ENCODE data around the gene LTC4S.

LTC4S gene

GRCh38 chr5:179792612-179793467, 946 bp upstream of the LTC4S start:
- FAIRE-seq (no peak), DNase-seq (ENCODE audit: extremely low spot score, insufficient read length, low read depth) (no peak)

DNA sequence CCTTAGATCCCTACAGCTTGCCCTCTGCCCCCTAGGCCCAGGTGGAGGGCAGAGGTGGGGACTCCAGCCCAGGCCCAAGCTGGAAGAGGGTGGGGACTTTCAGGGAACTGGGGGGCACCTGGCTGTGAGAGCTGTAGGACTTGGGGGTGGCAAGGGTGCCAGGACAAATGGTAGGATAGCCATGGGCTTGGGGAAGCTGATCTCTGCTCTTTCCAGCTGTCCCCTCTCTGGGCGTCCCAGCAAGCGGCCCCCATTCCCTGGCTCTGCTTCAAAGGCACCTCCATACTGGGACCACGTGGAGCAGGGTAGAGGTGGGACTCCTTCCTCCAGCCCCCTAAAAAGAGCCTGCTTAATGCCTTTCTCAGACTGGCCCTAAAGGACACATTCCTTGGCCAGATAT, 385 bp downstream of the LTC4S start:
- FAIRE-seq (no peak), DNase-seq (ENCODE audit: extremely low spot score, insufficient read length, low read depth) (no peak)

- no peak for FAIRE-seq
- DNase-seq (ENCODE audit: extremely low spot score, insufficient read length, low read depth): no peak
Observed at GRCh38 chr5:179794575-179794974, 789 bp downstream of the LTC4S start.

DNA sequence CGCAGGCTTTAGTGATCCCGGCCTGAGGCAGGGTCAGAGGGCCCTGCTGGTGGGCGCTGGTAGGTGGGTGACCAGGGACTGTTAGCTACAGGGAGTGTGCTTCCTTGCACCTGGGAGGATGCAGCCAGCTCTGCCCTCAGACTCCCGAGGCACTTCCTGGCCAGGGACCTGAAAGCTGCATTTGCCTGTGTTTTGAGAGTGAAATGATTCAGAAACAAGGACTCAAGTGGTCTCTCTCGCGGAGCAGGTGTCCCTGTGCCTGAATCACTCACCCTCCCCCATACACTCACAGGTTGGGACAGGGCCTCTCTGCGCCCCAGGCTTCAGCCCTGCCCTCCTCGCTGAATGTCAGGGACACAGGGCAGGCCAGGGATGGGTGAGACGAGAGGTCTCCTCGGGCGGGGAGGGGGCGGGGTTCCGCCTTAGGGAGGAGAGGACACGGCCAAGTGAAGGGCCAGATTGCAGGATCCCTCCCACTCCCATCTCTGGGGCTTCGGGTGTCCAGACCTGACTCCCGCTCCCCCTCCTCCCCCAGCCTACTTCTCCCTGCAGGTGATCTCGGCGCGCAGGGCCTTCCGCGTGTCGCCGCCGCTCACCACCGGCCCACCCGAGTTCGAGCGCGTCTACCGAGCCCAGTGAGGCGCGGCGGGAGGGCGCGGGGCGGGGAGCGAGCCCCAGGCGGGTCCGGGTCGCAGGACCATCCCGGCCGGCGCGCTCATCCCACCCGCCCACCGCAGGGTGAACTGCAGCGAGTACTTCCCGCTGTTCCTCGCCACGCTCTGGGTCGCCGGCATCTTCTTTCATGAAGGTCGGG, 1.5 kb downstream of the LTC4S start:
- FAIRE-seq (no peak), DNase-seq (ENCODE audit: extremely low spot score, insufficient read length, low read depth) (no peak)

DNA sequence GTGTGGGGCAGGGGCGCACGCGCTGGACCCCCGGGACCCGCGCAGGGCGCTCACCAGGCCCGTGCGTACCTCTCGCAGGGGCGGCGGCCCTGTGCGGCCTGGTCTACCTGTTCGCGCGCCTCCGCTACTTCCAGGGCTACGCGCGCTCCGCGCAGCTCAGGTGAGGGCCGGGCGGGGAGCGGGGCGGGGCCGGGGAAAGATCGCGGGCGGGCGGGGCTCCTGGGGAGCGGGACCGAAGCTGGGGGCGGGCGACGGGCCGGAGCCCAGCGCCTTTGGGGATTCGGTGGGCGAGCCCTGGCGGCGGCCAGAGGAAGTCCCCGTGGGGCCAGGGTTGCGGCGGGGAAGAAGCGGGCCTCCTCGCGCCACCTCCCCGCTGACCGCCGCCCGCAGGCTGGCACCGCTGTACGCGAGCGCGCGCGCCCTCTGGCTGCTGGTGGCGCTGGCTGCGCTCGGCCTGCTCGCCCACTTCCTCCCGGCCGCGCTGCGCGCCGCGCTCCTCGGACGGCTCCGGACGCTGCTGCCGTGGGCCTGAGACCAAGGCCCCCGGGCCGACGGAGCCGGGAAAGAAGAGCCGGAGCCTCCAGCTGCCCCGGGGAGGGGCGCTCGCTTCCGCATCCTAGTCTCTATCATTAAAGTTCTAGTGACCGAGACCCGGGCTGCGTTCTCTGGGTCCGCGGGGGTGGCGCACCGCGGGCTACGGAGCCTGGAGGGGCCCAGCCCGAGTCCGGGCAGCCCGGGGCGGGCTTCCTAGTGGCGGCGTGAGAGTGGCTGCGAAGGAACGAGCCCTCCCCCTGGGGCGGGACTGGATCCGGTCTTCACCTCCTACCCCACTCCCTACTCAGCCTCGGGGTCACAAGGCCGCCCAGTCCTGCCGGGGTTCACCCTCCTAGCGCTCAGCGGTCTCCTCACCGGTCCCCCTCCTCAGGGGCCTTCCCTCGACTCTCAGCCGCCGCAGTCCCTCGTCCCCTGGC, 2.4 kb downstream of the LTC4S start:
- peak; percentile 59 for DNase-seq (ENCODE audit: extremely low spot score, insufficient read length, low read depth)
- FAIRE-seq: peak; percentile 90

DNA sequence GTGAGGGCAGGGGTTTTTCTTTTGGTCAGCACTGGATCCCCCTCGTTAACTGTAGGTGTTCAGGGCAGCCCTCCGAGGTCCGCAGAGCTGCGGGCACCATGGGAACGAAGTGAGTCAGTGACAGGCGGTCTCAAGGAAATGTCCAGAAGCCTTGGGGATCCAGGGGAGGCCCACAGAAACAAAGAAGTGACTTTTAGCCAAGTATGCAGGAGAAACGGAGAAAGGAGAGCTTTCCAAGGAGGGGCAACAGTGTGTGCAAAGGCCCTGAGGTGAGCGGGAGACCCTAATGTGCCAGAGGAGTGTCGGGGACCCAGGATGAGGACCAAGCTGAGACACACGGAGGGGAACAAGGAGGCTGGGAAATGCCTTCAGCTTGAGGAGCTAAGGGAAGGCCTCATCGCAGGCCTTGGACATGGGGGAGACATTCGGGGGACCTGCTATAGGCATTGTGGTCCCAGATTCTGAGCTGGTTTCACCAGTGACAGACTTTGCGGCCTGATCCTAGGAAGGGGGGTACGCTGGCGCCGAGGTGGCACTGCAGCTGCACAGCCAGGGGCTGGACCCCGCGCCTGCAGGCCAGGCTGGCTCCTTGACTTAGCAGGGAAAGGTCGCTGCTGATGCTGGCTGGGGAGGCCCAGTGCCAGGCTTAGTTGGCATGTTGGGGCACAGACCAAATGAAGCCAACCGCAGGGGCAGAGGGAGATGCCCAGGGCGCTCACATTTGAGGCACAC, 3.3 kb downstream of the LTC4S start:
- no peak for FAIRE-seq
- DNase-seq (ENCODE audit: extremely low spot score, insufficient read length, low read depth): no peak

GRCh38 chr5:179797741-179798140, 4.0 kb downstream of the LTC4S start:
- no peak for FAIRE-seq
- no peak for DNase-seq (ENCODE audit: extremely low spot score, insufficient read length, low read depth)

- FAIRE-seq: no peak
Observed at GRCh38 chr5:179798144-179798770, 4.5 kb downstream of the LTC4S start.

DNA sequence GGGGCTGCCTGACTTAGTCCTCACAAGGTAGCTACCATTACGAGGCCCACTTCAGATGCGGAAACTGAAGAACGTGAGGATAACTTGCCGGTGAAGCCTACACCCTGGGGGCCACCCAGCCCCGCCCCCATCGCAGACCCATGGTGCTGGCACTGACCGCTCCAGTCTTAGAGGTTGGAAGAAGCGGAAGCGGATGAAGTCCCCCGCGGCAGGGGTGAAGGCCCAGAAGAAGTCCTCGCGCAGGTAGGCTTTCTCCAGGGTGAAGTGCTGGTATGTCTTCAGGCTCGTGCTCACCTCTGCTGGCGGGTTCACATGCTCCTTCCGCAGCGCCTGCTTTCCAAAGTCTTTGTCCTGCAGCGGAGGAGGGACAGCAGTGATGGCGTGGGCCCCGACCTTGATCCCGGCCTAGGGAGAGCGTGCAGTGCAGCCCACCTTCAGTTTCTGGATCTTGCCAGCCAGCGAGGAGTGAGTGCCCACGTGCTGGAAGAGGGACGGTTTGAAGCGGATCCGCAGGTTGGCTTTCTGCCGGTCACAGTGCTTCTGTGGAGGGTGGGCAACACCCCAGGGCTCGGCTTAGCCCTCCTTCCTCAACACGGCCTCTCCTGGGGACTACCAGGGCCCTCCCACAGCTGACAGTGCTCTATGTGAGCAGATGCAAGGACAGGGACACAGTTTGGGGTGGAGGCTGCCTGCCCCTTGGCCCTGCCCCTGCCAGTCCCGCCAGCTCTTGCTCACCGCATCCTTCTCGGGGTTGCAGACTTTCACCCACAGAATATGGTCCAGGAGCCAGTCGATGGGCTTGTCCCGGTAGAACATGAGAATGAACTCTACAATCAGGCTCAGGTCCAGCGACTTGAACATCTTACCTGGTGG, 5.2 kb downstream of the LTC4S start:
- DNase-seq (ENCODE audit: extremely low spot score, insufficient read length, low read depth) (no peak), FAIRE-seq (no peak)

More at GRCh38 chr5:179798144-179798770, 4.5 kb downstream of the LTC4S start:
- DNase-seq (ENCODE audit: extremely low spot score, insufficient read length, low read depth): no peak

DNA sequence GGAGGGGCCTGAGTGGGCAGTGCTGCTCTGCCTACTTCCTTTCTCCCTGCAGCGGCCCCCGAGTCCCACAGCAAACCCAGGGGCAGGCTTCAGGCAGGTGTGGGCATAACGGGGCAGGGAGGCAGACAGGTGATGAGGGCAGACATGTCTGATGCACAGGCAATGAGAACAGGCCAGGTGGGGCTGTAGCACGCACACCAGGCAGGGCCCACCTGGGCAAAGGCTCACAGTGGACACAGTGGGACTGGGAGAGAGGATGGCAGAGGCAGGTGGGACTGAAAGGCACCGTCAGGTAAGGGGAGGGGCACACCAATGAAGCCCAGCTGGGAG, 5.8 kb downstream of the LTC4S start:
- DNase-seq (ENCODE audit: extremely low spot score, insufficient read length, low read depth): no peak

GRCh38 chr5:179800071-179800695, 6.4 kb downstream of the LTC4S start:
- FAIRE-seq (no peak), DNase-seq (ENCODE audit: extremely low spot score, insufficient read length, low read depth) (no peak)

More for the DNA sequence above, 5.8 kb downstream of the LTC4S start:
- no peak for FAIRE-seq

DNA sequence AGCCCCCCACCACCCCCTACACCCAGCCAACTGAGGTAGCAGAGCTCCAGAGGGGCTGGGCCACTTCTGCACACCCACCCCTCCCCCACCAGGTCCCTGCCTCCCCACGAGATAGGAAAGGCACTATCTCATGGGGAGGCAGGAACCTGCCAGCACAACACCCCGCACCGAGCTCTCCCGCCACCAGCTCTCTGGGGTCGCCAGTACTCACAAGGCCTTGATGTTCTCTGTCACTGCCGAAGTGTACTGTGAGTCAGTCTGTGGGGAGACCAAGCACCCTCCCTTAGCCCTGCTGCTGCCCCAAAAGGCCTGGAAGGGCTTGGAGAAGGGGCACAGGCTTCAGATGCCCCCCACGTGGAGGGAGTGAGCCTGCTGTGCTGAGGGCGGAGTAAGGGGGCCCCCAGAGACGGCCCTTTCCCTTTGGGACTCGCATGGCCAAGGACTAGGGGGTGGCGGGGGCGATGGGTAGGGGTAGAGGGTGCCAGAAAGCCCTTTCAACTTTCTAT, 7.0 kb downstream of the LTC4S start:
- FAIRE-seq: no peak
- no peak for DNase-seq (ENCODE audit: extremely low spot score, insufficient read length, low read depth)

GRCh38 chr5:179801304-179802206, 7.8 kb downstream of the LTC4S start:
- FAIRE-seq (peak; percentile 78), DNase-seq (ENCODE audit: extremely low spot score, insufficient read length, low read depth) (peak; percentile 62)

DNA sequence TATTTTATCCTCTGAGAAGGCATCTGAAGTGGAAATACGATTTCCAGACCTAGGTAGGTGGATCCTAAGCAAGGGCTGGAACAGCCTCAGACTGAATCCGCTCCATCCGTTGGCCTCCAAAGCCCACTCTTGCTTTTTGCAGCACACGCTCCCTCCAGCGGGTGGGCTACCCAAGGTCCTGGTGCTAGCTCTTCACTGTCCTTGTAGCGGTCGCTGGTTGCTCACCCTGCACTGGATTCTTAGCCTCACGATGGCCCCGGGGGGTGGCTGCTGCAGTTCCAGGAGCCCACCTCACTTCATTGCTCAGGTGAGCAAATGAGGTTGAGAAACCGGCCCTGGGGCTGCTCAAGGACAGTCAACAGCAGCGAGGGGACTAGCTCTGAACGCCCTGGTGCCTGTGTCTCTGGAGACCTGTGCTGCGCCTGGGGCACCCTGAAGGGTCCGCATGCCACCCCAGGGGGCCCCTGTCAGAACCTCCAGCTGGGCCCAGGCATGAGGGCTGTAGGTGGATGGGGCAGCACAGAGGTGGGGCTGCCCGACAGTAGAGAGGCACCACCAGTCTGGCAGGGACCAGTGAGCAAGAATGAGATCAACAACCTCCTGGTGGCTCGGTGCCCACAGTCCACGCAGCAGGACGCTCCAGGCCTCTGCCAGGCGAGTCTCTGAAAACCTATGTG, 8.6 kb downstream of the LTC4S start:
- DNase-seq (ENCODE audit: extremely low spot score, insufficient read length, low read depth) (no peak), FAIRE-seq (no peak)

DNA sequence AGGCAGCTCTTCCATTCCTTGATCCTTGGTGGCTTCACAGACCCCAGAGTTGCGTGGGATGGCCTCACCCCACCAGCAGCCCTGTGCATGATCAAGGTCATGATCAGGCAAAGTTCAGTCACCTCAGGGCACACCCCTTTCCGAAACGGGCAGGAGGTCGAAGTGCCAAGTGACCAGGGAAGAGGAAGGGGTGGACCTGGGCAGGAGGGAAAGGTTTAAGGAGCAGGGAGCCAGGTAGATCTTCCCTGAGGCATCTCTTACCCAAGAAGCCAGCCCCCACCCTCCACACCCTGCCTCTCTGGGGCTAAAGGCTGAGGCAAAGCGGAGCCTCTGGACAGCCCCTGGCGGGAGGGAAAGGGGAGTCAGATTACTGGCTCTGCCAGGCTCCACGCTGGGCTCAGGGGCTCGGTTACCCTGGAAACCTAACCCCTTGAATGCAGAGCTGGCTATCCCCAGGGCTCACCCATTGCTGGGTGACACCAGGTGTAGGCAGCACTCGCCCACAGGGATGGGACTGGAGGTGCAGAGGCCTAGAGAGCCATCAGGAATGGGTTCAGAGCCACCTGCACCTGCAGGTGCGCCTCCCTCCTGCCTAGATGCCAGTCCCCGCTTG, 9.3 kb downstream of the LTC4S start:
- no peak for DNase-seq (ENCODE audit: extremely low spot score, insufficient read length, low read depth)
- no peak for FAIRE-seq

Measured in GM18507 (cell line).